ENCODE data around the gene NMNAT3. TPM values are rescaled to one million over a fixed set of nuclear protein-coding genes. Genes with fewer than 3 reads are reported as not detected.

The NMNAT3 gene
- total RNA-seq, 1 experiment from 2014 or later: 1.3 TPM

GRCh38 chr3:139617672-139618268, 60.0 kb downstream of the NMNAT3 start:
- no peak overlapping the region for H3K4me2 ChIP-seq (ENCODE audit: insufficient read depth, insufficient read length, low read length)
- H3K14ac ChIP-seq (ENCODE audit: insufficient read depth, low read length): no peak overlapping the region
- no peak overlapping the region for H3K27ac ChIP-seq (ENCODE audit: insufficient read length, low read depth, low read length)
- no peak overlapping the region for H2BK120ac ChIP-seq (ENCODE audit: low read depth, low read length, poor library complexity, severe bottlenecking)
- H4K91ac ChIP-seq (ENCODE audit: insufficient read length, low read depth, low read length): no peak overlapping the region
- no peak overlapping the region for H2AK5ac ChIP-seq (ENCODE audit: insufficient read length, low read length)
- TF ChIP-seq, protein P1, sequence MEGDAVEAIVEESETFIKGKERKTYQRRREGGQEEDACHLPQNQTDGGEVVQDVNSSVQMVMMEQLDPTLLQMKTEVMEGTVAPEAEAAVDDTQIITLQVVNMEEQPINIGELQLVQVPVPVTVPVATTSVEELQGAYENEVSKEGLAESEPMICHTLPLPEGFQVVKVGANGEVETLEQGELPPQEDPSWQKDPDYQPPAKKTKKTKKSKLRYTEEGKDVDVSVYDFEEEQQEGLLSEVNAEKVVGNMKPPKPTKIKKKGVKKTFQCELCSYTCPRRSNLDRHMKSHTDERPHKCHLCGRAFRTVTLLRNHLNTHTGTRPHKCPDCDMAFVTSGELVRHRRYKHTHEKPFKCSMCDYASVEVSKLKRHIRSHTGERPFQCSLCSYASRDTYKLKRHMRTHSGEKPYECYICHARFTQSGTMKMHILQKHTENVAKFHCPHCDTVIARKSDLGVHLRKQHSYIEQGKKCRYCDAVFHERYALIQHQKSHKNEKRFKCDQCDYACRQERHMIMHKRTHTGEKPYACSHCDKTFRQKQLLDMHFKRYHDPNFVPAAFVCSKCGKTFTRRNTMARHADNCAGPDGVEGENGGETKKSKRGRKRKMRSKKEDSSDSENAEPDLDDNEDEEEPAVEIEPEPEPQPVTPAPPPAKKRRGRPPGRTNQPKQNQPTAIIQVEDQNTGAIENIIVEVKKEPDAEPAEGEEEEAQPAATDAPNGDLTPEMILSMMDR (conservative IDR thresholded peaks at IDR 0.05): no peak
- no peak for DNase-seq
- H3K9ac ChIP-seq (ENCODE audit: extremely low read depth, insufficient read length, low read length): no peak overlapping the region
- Mint-ChIP-seq H3K36me3 (ENCODE audit: insufficient read depth in 1 of 3, low read depth in 3 of 3) (no peaks in the 10 kb centered on the region), H3K27ac (no peak overlapping the region), H3K4me3 (no peak overlapping the region), H3K4me1 (no peaks in the 10 kb centered on the region), H3K9me3 (no peaks in the 10 kb centered on the region), H3K27me3 (ENCODE audit: low read depth) (no peaks in the 10 kb centered on the region; the same call in 1 of the 2 replicates)
- WGBS (ENCODE audit: extremely low coverage, insufficient read length, low lambda C conversion rate): no CpG with 5 or more reads among the region's 3 CpGs
- no peaks in the 10 kb centered on the region for H3K27me3 ChIP-seq (ENCODE audit: insufficient read depth, low read length)
- no peak overlapping the region for H2AFZ ChIP-seq (ENCODE audit: low read length)
- no peaks in the 10 kb centered on the region for H3K23me2 ChIP-seq (ENCODE audit: insufficient read length, low read depth, low read length, poor library complexity, severe bottlenecking)
- H3K79me1 ChIP-seq (ENCODE audit: insufficient read depth, low read depth, low read length, poor library complexity, severe bottlenecking): no peaks in the 10 kb centered on the region
- no peak overlapping the region for H2BK20ac ChIP-seq (ENCODE audit: low read depth, low read length, poor library complexity, severe bottlenecking)
- H4K5ac ChIP-seq (ENCODE audit: insufficient read length, low read depth, low read length): no peak overlapping the region
- H3K79me2 ChIP-seq (ENCODE audit: insufficient read depth, low read length): no peaks in the 10 kb centered on the region
- H3K4ac ChIP-seq (ENCODE audit: low read depth, low read length): no peak overlapping the region
- H2BK12ac ChIP-seq (ENCODE audit: insufficient read length, low read depth, low read length): no peak overlapping the region
- no peak overlapping the region for H2BK15ac ChIP-seq (ENCODE audit: low read depth, low read length)
- H4K20me1 ChIP-seq (ENCODE audit: control insufficient read depth, insufficient read depth, insufficient read length): no peaks in the 10 kb centered on the region
- H2BK5ac ChIP-seq (ENCODE audit: insufficient read length, low read length): no peak overlapping the region
- no peak overlapping the region for H3T11ph ChIP-seq (ENCODE audit: low read length)
- no peaks in the 10 kb centered on the region for H3K9me3 ChIP-seq (ENCODE audit: control insufficient read depth, low read depth, low read length)
- no peak overlapping the region for H4K8ac ChIP-seq (replicated peaks; ENCODE audit: insufficient read length, low read depth, low read length)
- no peak overlapping the region for H3K56ac ChIP-seq (ENCODE audit: insufficient read length, low read depth, low read length)
- no peaks in the 10 kb centered on the region for H3K4me1 ChIP-seq (ENCODE audit: insufficient read depth, low read length)
- H3K23ac ChIP-seq (ENCODE audit: insufficient read length, low read depth, low read length): no peak overlapping the region
- no peak overlapping the region for H3K18ac ChIP-seq (ENCODE audit: insufficient read length, low read depth, low read length)
